HG02852 (cell line): ENCODE data around the gene MAPK9.
"Not testable (repeated sequence)": the region's sequence is repeated elsewhere in the genome, so short reads cannot be mapped to it uniquely, and the experiment has no call there.

Experiments
- ATAC-seq: cut with Tn5 transposase; IDR thresholded peaks from one replicate; pipeline ENCODE4 v1.9.1; 2021; ENCODE audit warnings: mild to moderate bottlenecking, moderate library complexity; ENCODE audit not compliant: unreplicated experiment

Gene MAPK9

DNA sequence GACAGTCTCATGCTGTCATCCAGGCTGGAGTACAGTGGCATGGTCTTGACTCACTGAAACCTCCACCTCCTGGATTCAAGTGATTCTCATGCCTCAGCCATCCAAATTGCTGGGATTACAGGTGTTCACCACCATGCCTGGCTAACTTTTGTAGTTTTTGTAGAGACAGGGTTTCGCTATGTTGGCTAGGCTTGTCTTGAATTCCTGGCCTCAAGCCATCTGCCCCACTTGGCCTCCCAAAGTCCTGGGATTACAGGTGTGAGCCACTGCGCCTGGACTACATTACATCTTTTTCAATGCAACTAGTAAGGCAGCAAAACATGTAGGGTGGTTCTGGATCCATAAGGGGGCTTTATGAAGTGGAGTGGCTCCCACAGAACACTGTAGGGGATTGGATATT, 53.3 kb downstream of the MAPK9 start:
- ATAC-seq: no peak

GRCh38 chr5:180235846-180236245, 56.0 kb downstream of the MAPK9 start:
- ATAC-seq: no peak

DNA sequence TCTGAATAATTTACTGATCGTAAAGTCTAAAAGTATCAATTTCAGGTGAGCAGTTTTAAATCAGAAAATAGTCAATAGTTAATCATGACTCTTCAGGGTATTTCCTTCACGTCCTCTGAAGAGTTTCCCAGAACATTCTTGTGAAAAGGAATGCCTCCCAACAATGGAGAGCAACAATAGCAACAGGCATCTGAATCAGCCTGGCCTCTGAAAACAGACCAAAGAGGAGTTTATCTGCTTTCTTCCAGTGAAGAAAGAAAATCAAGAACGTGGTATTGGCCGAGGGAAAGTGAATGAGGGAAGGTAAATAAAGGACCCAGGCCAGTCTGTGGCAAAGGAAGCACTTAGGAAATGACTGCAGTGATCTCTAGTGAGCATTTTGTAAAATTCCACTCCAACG, 56.8 kb downstream of the MAPK9 start:
- no peak for ATAC-seq

GRCh38 chr5:180234271-180234670, 57.6 kb downstream of the MAPK9 start:
- no peak for ATAC-seq

DNA sequence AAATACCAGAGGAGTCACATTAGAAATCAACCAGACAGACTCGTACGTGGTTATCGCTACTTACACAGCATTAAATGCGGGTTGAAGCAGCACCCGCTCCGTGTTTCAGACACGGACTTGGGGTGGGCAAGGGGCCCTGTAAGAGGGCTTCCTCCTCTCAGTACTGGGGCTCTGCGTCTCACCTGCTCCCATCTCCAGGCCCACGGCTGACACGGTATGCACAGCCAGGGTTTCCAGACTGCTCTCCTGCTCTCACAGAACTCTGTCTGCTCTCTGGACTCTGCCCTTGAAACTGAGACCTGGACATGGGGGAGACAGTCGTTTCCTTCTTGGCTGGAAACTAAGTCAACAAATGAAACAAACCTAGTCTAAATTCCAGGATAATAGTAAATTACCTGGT, 58.2 kb downstream of the MAPK9 start:
- ATAC-seq: no peak

- no peak for ATAC-seq
Observed at GRCh38 chr5:180230017-180230416, 61.9 kb downstream of the MAPK9 start.

DNA sequence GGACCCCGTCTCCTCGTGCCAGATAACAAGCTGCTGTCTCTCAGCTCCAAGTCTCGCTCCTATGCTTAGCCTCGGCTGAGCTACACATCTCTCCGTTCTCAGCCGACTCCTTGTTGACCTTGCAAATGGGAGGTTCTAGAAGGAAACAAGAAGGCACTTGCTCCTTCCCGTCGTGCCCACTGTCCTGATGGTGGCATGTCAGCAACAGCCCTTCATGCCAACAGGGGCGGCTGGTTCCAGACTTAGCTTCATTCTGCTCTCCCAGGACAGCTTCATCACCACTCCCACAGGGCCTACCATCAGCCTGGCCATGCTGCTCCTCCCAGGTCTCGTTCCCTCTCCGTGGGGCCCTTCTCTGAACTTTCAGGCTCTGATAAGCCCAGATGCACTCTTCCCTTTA, 69.8 kb downstream of the MAPK9 start:
- no peak for ATAC-seq

DNA sequence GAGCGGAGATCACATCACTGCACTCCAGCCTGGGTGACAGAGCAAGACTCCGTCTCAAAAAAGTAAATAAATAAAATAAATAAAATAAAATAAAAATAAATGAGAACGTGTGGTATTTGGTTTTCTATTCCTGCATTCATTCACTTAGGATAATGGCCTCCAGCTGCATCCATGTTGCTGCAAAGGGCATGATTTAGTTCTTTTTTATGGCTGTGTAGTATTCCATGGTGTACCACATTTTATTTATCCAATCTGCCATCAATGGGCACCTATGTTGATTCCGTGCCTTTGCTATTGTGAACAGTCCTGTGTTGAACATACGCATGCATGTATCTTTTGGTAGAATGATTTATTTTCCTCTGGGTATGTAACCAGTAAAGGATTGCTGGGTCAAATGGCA, 74.1 kb downstream of the MAPK9 start:
- ATAC-seq: no peak

DNA sequence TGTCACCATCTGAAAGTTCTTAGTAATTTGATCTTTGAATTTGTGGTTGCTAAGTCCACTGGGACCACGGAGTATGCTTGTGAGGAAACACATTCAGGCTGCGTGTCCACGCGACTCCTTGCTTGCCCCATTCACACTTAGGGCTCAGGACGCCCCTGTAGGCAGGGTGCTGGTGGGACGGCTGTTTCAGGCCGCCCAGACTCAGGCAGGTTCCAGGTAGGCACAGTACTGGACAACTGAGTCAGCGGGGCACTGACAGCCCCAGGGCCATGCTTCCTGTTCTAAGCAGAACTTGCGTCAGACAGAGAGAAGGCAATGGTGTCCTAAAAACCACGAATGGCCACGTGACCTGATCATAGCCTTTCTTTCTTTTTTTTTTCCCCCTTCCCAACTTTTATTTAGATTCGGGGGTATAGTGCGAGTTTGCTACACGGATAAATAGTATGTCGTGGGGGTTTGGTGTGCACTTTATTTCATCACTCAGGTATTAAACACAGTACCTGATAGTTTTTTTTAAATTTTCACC, 75.2 kb downstream of the MAPK9 start:
- ATAC-seq: no peak

GRCh38 chr5:180215783-180216630, 75.9 kb downstream of the MAPK9 start:
- no peak for ATAC-seq

GRCh38 chr5:180214870-180215770, 76.8 kb downstream of the MAPK9 start:
- ATAC-seq: no peak

DNA sequence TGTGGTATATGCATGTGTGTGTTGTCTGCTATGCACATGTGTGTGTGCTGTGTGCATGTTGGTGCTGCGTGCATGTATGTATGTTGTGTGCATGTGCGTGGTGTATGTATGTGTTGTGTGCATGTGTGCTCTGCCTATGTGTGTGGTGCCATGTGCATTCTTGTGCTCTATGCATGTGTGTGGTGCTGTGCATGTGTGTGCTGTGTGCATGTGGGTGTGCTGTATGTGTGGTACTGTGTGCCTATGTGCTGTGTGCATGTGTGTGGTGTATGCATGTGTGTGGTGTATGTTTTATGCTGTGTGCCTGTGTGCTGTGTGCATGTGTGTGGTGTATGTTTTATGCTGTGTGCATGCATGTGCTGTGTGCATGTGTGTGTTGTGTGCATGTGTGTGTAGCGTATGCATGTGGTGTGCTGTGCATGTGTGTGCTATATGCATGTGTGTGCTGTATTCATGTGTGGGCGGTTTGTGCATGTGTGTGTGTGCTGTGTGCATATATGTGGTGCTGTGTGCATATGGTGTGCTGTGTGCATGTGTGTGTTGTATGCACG, 78.2 kb downstream of the MAPK9 start:
- ATAC-seq: no peak

GRCh38 chr5:180213256-180213600, 78.7 kb downstream of the MAPK9 start:
- no peak for ATAC-seq

DNA sequence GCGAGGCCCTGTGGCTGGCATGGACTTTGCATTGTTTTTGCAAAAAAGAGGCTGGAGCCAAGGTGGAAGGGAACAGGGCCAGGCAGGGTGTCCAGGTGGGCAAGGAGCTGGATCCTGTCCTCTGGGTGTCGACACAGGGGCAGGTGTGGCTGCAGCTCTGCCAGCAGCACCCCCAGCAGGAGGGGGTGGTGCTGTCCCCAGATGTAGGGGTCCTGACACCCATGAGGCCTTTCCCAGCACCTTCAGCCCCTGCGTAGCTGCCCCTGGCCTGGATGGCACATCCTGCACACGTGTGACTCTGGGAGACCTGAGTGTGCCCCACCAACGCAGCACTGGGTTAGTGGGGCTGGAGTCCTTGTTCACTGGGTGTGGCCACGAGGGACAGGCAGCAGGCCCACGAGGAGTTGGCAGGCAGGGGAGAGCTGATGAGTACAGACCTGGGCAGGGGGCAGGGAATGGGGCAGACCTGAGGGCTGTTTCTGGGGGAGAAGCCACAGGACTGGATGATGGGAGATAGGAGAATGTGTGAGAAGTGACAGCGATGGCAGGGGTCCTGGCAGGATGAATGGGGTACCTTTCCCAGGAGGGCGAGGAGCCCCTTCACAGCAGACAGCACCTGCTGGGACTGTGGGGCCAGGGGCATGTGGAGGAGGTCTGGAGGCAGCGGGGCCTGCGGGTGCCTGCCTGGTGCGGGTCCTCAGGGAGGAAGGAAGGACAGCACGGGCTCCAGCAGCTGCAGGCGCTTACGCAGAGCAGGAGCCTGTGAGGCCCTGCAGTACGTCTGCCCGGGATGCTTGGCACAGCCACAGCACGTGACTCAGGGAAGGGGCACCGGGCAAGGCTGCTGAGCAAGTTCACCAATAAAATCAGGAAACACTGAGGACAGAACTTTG, 79.3 kb downstream of the MAPK9 start:
- no peak for ATAC-seq

GRCh38 chr5:180211761-180212035, 80.2 kb downstream of the MAPK9 start:
- ATAC-seq: no peak

GRCh38 chr5:180210961-180211760, 80.7 kb downstream of the MAPK9 start:
- ATAC-seq: no peak

- ATAC-seq: not testable (repeated sequence)
Observed at GRCh38 chr5:180210077-180210476, 81.8 kb downstream of the MAPK9 start.

DNA sequence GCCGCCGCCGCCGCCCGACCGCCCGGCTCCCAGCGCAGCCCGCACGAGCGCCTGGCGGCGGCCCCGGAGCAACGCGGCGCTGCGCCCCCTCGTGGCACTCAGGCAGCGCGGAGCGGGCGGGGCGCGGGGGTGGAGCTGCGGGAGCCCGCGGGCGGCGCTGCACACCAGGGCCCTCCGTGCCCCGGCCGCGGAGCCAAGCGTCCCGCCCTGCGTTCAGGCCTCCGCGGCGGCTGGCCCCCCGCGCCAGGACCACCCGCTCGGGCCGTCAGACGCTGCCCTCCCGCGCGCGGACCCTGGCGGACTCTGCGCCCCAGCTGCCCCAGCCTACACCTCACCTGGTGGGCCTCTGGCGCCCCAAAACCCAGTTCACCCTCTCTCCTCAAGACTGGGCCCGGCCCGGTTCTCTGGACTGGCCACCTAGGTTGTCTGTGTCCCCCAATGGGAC, 82.7 kb downstream of the MAPK9 start, which contains the start of gene RASGEF1C:
Gene RASGEF1C (minus strand): TSS at position 75 of the 445 bp plus-strand sequence. CDS start 71,159 bp downstream, outside the sequence.
- peak; percentile 66 for ATAC-seq

GRCh38 chr5:180208435-180209081, 83.3 kb downstream of the MAPK9 start:
- ATAC-seq: peak; percentile 31
